Measurements from ENCODE around the gene KLHDC3. TPM values are rescaled to one million over a fixed set of nuclear protein-coding genes. Genes with fewer than 3 reads are reported as not detected.

KLHDC3 gene
- total and polyA plus RNA-seq, 2 of the 13 experiments (the other 11 are each of a cell fraction or from before 2014, with no cell fraction given): 78.3 to 91.5 TPM

GRCh38 chr6:42970871-42971612, 43.0 kb upstream of the KLHDC3 start (continued):
- TF ChIP-seq CTCF (CRISPR knock-in tag; IDR thresholded peaks at IDR 0.05) (no peak), THAP7 (CRISPR knock-in tag; IDR thresholded peaks at IDR 0.05) (no peak), MLXIP (CRISPR knock-in tag; IDR thresholded peaks at IDR 0.05; ENCODE audit: borderline replicate concordance) (no peak), ZNF280B (CRISPR knock-in tag; IDR thresholded peaks at IDR 0.05; ENCODE audit: borderline replicate concordance) (no peak), ZNF703 (CRISPR knock-in tag; IDR thresholded peaks at IDR 0.05; ENCODE audit: borderline replicate concordance) (no peak)
